Effector memory CD4-positive, alpha-beta T cell (primary cell): ENCODE measurements around the gene PARP15.

Experiments used
- DNase-seq, 3 donors: peaks; one replicate each; pipeline ENCODE4 v3.0.0-alpha.2; 2020
- H3K27ac ChIP-seq: 2 replicates; pipeline ENCODE4 v1.7.0; 2013; ENCODE audit warnings: mild to moderate bottlenecking, low read length, moderate library complexity; ENCODE audit not compliant: insufficient read depth, poor library complexity, severe bottlenecking
- H3K27me3 ChIP-seq: replicated peaks from 2 replicates; pipeline ENCODE4 v1.7.0; 2013; ENCODE audit warnings: mild to moderate bottlenecking, low read length; ENCODE audit not compliant: insufficient read depth, control insufficient read depth, poor library complexity, severe bottlenecking
- H3K36me3 ChIP-seq: 2 replicates; pipeline ENCODE4 v1.7.0; 2013; ENCODE audit warnings: mild to moderate bottlenecking, low read length, moderate library complexity; ENCODE audit not compliant: control insufficient read depth, insufficient read depth
- H3K4me1 ChIP-seq: 2 replicates; pipeline ENCODE4 v1.7.0; 2013; ENCODE audit warnings: low read length, mild to moderate bottlenecking; ENCODE audit not compliant: control insufficient read depth, insufficient read depth, poor library complexity, severe bottlenecking
- H3K4me3 ChIP-seq: 2 replicates; pipeline ENCODE4 v1.7.0; 2013; ENCODE audit warnings: low read length, low read depth, mild to moderate bottlenecking; ENCODE audit not compliant: insufficient read depth, poor library complexity, severe bottlenecking
- H3K9me3 ChIP-seq: 2 replicates; pipeline ENCODE4 v1.7.0; 2013; ENCODE audit warnings: mild to moderate bottlenecking, low read length, moderate library complexity; ENCODE audit not compliant: control insufficient read depth

PARP15 gene

DNA sequence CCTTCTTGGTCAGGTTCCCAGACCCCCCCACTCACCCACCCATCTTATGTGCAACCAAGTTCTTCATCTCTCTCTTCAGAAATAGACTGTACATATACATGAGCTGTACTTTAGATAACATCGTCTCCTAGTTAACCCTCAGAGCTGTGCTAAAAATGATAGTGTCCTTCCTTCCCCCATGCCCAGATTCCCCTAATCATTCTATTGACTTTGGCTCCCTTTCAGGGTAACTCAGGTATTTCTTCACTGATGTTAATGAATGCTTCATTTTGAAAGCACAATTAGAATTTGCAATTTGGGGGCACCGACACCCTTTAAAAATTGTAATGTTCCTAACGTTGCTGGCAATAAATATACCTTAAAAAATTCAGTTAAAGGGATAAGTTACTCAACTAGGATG lies 24.3 kb upstream of the PARP15 start:
- peaks cover 71% of the 10 kb centered on the region for H3K36me3 ChIP-seq

DNA sequence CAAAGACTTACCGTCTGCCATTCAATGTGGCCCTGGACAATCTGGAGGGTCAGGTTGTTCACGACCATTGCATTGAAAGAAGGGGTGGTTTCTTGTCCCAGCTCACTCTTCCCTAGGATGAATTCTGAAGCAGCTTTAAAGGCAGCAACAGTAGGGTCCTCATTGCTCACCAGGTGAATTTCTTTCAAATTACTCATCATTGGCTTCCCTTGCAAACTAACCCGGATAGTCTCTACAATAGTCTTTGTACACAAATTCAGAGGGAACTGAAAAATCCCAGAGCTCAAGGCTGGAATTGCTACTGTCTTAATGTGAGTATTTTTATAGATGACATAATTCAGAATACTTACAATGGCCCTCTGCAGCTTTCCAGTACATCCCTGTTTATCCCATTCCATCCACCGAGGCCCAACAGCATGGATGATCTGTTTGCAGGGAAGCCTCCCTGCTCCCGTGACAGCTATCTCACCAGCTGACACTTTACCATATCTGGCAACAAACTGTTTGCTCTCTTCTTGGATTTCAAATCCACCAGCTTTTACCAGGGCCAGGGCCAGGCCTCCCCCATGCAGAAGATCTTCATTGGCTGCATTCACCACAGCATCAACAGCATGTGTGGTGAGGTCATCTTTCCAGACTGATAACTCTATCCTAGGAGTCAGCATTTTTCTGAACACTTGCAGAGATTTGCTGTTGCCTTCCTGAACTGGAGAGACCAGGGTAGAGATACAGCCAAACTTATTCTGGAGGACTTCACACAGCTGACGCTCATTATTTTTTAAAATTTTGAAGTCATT lies 22.0 kb upstream of the PARP15 start:
- H3K36me3 ChIP-seq, result peaks cover 64% of the 10 kb centered on the region

More for the DNA sequence above, 24.3 kb upstream of the PARP15 start:
- H3K4me1 ChIP-seq, result no peaks in the 10 kb centered on the region
- no peak overlapping the region for H3K4me3 ChIP-seq
- no peak overlapping the region for H3K27ac ChIP-seq
- H3K9me3 ChIP-seq, result no peaks in the 10 kb centered on the region
- DNase-seq, result no peak
- no peaks in the 10 kb centered on the region for H3K27me3 ChIP-seq

DNA sequence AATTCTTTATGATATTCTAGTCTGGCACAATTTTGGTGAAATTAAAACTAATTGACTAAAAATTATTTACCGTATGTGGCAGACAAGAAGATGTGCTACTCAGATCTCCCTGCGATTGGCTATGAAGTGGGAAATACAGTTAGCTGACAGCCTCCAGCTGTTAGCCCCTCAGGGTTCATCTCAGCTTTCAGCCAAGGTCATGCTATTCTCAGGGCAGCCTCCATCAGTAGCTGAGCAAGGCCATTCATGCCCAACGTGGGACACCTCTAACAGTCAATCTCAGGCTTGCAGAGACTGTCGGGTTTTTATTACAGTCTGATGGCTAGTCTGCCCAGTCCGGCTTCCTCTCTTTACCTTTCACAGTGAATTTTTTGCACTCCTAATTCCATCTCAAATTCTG lies 20.1 kb upstream of the PARP15 start:
- Histone ChIP-seq H3K4me3 (no peak overlapping the region), H3K4me1 (no peaks in the 10 kb centered on the region), H3K27me3 (no peaks in the 10 kb centered on the region), H3K27ac (no peak overlapping the region), H3K9me3 (no peaks in the 10 kb centered on the region), H3K36me3 (peaks cover 50% of the 10 kb centered on the region)
- DNase-seq, result no peak

More for the DNA sequence above, 22.0 kb upstream of the PARP15 start:
- H3K4me1 ChIP-seq, result no peaks in the 10 kb centered on the region
- H3K27ac ChIP-seq, result no peak overlapping the region
- no peak overlapping the region for H3K4me3 ChIP-seq
- no peaks in the 10 kb centered on the region for H3K9me3 ChIP-seq
- DNase-seq, result no peak
- no peaks in the 10 kb centered on the region for H3K27me3 ChIP-seq

DNA sequence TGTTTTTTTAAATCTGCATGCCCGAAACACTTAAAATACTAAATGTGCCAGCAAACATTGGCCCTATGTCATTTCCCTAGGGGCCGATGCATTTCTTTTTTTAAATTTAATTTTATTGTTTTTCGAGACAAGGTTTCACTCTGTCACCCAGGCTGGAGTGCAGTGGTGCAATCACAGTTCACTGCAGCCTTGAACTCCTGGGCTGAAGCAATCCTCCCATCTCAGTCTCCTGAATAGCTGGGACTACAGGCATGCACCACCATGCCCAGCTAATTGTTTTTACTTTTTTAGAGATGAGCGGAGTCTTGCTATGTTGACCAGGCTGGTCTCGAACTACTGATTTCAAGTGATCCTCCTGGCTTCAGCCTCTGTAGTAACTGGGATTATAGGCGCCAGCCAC lies 18.8 kb upstream of the PARP15 start:
- peaks cover 44% of the 10 kb centered on the region for H3K36me3 ChIP-seq
- no peak for DNase-seq
- H3K4me3 ChIP-seq, result no peak overlapping the region
- peaks cover 12% of the 10 kb centered on the region for H3K4me1 ChIP-seq
- H3K9me3 ChIP-seq, result no peaks in the 10 kb centered on the region
- H3K27ac ChIP-seq, result no peak overlapping the region
- no peaks in the 10 kb centered on the region for H3K27me3 ChIP-seq

DNA sequence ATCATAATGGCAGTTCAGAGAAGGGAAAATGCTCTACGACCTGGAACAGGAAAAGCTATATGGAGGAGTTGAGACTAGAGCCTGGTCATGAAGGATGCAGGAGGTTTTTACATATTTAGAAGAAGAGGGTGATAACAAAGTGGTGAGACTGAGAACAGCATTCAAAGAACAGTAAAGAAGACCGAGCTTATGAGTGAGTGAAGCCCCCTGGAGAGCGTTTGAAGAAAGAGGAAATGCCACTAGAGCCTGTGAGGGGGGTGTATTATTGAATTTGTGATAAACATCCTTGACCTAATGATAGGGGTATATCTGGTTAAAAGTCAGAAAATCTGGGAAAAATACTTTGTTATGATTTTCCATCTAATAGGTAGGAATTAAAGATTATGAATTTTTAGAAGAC lies 17.5 kb upstream of the PARP15 start:
- H3K27me3 ChIP-seq, result no peaks in the 10 kb centered on the region
- DNase-seq, result no peak
- no peaks in the 10 kb centered on the region for H3K9me3 ChIP-seq

DNA sequence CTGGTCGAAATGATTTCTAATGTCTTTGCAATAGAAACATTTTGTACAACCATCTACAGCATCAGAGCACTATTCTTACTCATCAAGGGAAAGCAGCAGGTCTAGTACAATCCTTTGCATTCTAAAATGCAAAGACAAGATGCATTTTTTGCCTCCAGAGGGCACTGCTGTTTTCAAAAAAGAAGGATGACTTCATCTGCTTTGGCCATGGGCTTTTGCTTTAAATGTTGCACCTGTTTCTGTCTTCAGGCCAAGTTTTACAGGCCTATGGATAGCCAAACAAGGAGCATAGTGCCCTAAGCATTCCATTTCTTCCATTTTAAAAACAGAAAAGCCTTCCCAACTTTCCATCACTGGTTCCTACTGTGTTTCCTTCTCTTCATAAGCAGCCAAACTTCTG lies 16.8 kb upstream of the PARP15 start:
- H3K36me3 ChIP-seq, result peaks cover 42% of the 10 kb centered on the region
- peak in 1 of 3 donors; percentile 28 for DNase-seq
- H3K27me3 ChIP-seq, result no peaks in the 10 kb centered on the region
- H3K9me3 ChIP-seq, result no peaks in the 10 kb centered on the region
- no peak overlapping the region for H3K4me3 ChIP-seq
- peaks cover 24% of the 10 kb centered on the region for H3K4me1 ChIP-seq
- no peak overlapping the region for H3K27ac ChIP-seq

More for the DNA sequence above, 17.5 kb upstream of the PARP15 start:
- peaks cover 46% of the 10 kb centered on the region for H3K36me3 ChIP-seq
- H3K27ac ChIP-seq, result no peak overlapping the region
- peaks cover 17% of the 10 kb centered on the region for H3K4me1 ChIP-seq
- no peak overlapping the region for H3K4me3 ChIP-seq

DNA sequence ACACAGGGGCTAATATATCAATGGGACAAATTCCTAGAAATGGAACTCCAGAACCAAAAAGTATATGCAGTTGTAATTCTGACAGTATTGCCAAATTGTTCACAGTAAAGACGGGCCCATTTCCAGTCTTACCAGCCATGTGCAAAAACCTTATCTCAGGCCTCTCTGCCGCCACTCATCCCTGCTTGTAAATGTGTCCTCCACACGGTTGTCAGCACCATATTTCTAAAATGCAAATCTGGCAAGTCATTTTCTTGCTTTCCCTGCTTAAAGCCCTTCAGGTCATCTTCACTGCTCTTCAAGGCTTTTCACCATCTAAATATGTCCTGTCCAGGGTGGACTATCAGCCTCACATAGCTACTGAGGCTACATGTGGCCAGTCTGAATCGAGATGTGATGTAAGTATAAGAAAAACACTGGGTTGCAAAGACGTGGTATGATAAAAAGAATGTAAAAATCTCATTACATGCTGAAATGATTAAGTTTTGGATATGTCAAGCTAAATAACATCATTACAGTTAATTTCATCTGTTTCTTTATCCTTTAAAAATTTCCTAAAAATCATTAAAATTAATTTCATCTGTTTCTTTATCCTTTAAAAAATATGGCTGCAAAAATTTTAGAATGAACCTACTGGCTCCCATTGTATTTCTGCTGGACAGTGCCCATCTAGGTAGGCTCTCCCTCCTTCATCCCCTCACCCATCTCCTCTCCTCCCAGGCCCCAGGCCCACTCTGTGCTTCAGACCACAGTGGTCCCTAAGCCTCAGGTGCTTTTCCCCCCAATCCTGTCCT lies 14.3 kb upstream of the PARP15 start:
- Histone ChIP-seq H3K36me3 (peaks cover 34% of the 10 kb centered on the region), H3K27ac (peak overlapping the region; percentile 83)

DNA sequence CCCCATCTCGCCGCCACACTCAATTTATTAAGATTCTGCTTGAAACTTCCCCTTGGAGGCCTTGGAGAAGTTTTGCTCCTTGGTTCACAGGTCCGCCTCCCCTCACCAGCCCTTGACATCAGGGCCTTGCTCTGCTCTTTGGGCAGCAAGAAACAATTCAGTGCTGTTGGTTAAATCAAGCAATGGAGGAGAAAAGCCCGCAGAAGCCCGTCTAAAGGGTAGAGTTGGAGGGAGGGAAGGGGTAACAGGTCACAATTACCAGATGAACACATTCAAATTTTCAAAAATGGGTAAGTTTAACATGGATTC lies 13.8 kb upstream of the PARP15 start:
- no peaks in the 10 kb centered on the region for H3K9me3 ChIP-seq
- peaks cover 33% of the 10 kb centered on the region for H3K36me3 ChIP-seq
- H3K4me1 ChIP-seq, result peaks cover 31% of the 10 kb centered on the region
- no peak for DNase-seq
- peak overlapping the region; percentile 83 for H3K27ac ChIP-seq
- H3K27me3 ChIP-seq, result no peaks in the 10 kb centered on the region
- H3K4me3 ChIP-seq, result peak overlapping the region; percentile 91

More for the DNA sequence above, 14.3 kb upstream of the PARP15 start:
- Histone ChIP-seq H3K4me3 (peak overlapping the region; percentile 91), H3K27me3 (no peaks in the 10 kb centered on the region), H3K4me1 (peaks cover 27% of the 10 kb centered on the region), H3K9me3 (no peaks in the 10 kb centered on the region)
- DNase-seq, result no peak

DNA sequence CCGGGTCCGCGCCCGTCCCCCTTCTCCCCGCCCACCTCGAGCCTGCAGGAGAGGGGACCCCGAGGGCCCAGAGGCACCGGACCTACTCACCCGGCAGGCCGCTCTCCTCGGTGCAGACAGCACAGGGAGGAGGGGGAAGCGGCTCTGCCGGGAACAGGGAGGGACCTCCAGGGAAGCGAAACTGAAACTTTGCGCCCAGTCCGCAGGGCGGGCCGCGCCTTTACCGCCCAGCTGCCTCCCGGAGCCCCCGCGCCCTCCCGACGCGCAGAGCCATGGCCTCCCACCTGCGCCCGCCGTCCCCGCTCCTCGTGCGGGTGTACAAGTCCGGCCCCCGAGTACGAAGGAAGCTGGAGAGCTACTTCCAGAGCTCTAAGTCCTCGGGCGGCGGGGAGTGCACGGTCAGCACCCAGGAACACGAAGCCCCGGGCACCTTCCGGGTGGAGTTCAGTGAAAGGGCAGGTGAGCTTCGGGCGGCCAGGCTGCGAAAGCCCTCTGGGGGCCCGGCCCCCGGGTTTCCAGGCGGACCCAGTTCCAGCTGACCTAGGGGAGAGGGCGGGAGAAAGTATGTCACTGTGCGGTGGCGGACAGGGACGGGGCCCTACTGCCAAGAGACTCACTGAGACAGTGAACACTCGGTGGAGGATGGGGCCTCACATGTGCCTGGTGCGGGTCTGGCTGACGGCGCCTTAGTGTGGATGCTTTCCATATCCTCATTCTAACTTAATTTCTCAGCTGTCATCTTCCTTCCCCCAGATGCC lies 13.1 kb upstream of the PARP15 start, which contains the start of the genes DTX3L and PARP9:
TSS of gene DTX3L (plus strand) at position 184 of the 758 bp plus-strand sequence. CDS start at position 273, 89 bp downstream.
TSS of gene PARP9 (minus strand) at position 146 of the 758 bp plus-strand sequence. CDS start 4,680 bp downstream, outside the sequence.
- peak within 1 kb of the TSS; percentile 91 for H3K4me3 ChIP-seq
- H3K27me3 ChIP-seq, result no peaks in the 10 kb centered on the region
- peak; percentile 64 to 76 (median 66) for DNase-seq
- peak within 1 kb of the TSS; percentile 83 for H3K27ac ChIP-seq
- peaks cover 34% of the 10 kb centered on the region for H3K4me1 ChIP-seq
- peaks cover 29% of the 10 kb centered on the region for H3K36me3 ChIP-seq
- H3K9me3 ChIP-seq, result no peaks in the 10 kb centered on the region
